ENCODE data around the gene ZSWIM4.
"Not testable (repeated sequence)": the region's sequence is repeated elsewhere in the genome, so short reads cannot be mapped to it uniquely, and the experiment has no call there.

The ZSWIM4 gene

GRCh38 chr19:13794757-13795589 lies at the start of gene ZSWIM4:
Gene ZSWIM4, plus strand, starts transcription at chr19:13795443. Its CDS starts 206 bp downstream, at chr19:13795649.
- H3K36me3 ChIP-seq (ENCODE audit: insufficient read depth, low read length) = peaks cover 4% of the 10 kb centered on the region
- H3K9me3 ChIP-seq (ENCODE audit: low read length) = no peaks in the 10 kb centered on the region

GRCh38 chr19:13747098-13747453 lies 48.2 kb upstream of the ZSWIM4 start:
- Histone ChIP-seq H3K4me3 (ENCODE audit: low read length) (peak overlapping the region; percentile 88), H2AFZ (ENCODE audit: low read depth, low read length) (peak overlapping the region; percentile 62), H3K36me3 (ENCODE audit: insufficient read depth, low read length) (peaks cover 14% of the 10 kb centered on the region)

More at GRCh38 chr19:13794757-13795589, at the start of gene ZSWIM4:
- no peaks in the 10 kb centered on the region for H3K27me3 ChIP-seq (ENCODE audit: insufficient read depth, low read length)
- H3K4me3 ChIP-seq (ENCODE audit: low read length) = peak within 1 kb of the TSS; percentile 87
- H3K4me1 ChIP-seq (ENCODE audit: insufficient read depth, low read length) = peaks cover 16% of the 10 kb centered on the region
- peak within 1 kb of the TSS; percentile 83 for H2AFZ ChIP-seq (ENCODE audit: low read depth, low read length)

GRCh38 chr19:13748169-13748828 lies 46.9 kb upstream of the ZSWIM4 start:
- H3K36me3 ChIP-seq (ENCODE audit: insufficient read depth, low read length) = peaks cover 17% of the 10 kb centered on the region
- H3K4me1 ChIP-seq (ENCODE audit: insufficient read depth, low read length) = peaks cover 8% of the 10 kb centered on the region
- H3K27me3 ChIP-seq (ENCODE audit: insufficient read depth, low read length) = no peaks in the 10 kb centered on the region
- H3K4me3 ChIP-seq (ENCODE audit: low read length) = peak overlapping the region; percentile 88
- peak overlapping the region; percentile 64 for H2AFZ ChIP-seq (ENCODE audit: low read depth, low read length)
- H3K9me3 ChIP-seq (ENCODE audit: low read length) = no peaks in the 10 kb centered on the region

More at GRCh38 chr19:13747098-13747453, 48.2 kb upstream of the ZSWIM4 start:
- H3K4me1 ChIP-seq (ENCODE audit: insufficient read depth, low read length) = peaks cover 8% of the 10 kb centered on the region
- no peaks in the 10 kb centered on the region for H3K27me3 ChIP-seq (ENCODE audit: insufficient read depth, low read length)
- no peaks in the 10 kb centered on the region for H3K9me3 ChIP-seq (ENCODE audit: low read length)

- Histone ChIP-seq H3K9me3 (ENCODE audit: low read length) (no peaks in the 10 kb centered on the region), H2AFZ (ENCODE audit: low read depth, low read length) (no peak overlapping the region), H3K4me3 (ENCODE audit: low read length) (no peak overlapping the region), H3K36me3 (ENCODE audit: insufficient read depth, low read length) (peaks cover 38% of the 10 kb centered on the region), H3K27me3 (ENCODE audit: insufficient read depth, low read length) (no peaks in the 10 kb centered on the region), H3K4me1 (ENCODE audit: insufficient read depth, low read length) (peaks cover 8% of the 10 kb centered on the region)
These were observed 43.8 kb upstream of the ZSWIM4 start for GRCh38 chr19:13751436-13751835.

GRCh38 chr19:13753622-13754021 lies 41.6 kb upstream of the ZSWIM4 start:
- not testable (repeated sequence) for H2AFZ ChIP-seq (ENCODE audit: low read depth, low read length); H3K27me3 ChIP-seq (ENCODE audit: insufficient read depth, low read length); H3K4me3 ChIP-seq (ENCODE audit: low read length); H3K4me1 ChIP-seq (ENCODE audit: insufficient read depth, low read length); H3K9me3 ChIP-seq (ENCODE audit: low read length)
- peaks cover 57% of the 10 kb centered on the region for H3K36me3 ChIP-seq (ENCODE audit: insufficient read depth, low read length)

- Histone ChIP-seq H3K4me1 (ENCODE audit: insufficient read depth, low read length) (no peaks in the 10 kb centered on the region), H3K27me3 (ENCODE audit: insufficient read depth, low read length) (no peaks in the 10 kb centered on the region), H3K36me3 (ENCODE audit: insufficient read depth, low read length) (peaks cover 75% of the 10 kb centered on the region), H3K4me3 (ENCODE audit: low read length) (no peak overlapping the region), H3K9me3 (ENCODE audit: low read length) (no peaks in the 10 kb centered on the region), H2AFZ (ENCODE audit: low read depth, low read length) (no peak overlapping the region)
These were observed 39.0 kb upstream of the ZSWIM4 start for GRCh38 chr19:13756210-13756609.

GRCh38 chr19:13757805-13758772 lies 37.2 kb upstream of the ZSWIM4 start:
- Histone ChIP-seq H3K4me1 (ENCODE audit: insufficient read depth, low read length) (no peaks in the 10 kb centered on the region), H3K27me3 (ENCODE audit: insufficient read depth, low read length) (no peaks in the 10 kb centered on the region), H3K36me3 (ENCODE audit: insufficient read depth, low read length) (peaks cover 80% of the 10 kb centered on the region), H3K9me3 (ENCODE audit: low read length) (peaks cover 13% of the 10 kb centered on the region), H3K4me3 (ENCODE audit: low read length) (no peak overlapping the region), H2AFZ (ENCODE audit: low read depth, low read length) (no peak overlapping the region)

- Histone ChIP-seq H3K36me3 (ENCODE audit: insufficient read depth, low read length) (peaks cover 83% of the 10 kb centered on the region), H3K27me3 (ENCODE audit: insufficient read depth, low read length) (no peaks in the 10 kb centered on the region), H3K4me3 (ENCODE audit: low read length) (no peak overlapping the region), H3K9me3 (ENCODE audit: low read length) (peaks cover 17% of the 10 kb centered on the region), H2AFZ (ENCODE audit: low read depth, low read length) (no peak overlapping the region), H3K4me1 (ENCODE audit: insufficient read depth, low read length) (no peaks in the 10 kb centered on the region)
These were observed 36.4 kb upstream of the ZSWIM4 start for GRCh38 chr19:13758795-13759194.

GRCh38 chr19:13761423-13761822 lies 33.8 kb upstream of the ZSWIM4 start:
- Histone ChIP-seq H3K9me3 (ENCODE audit: low read length) (peaks cover 22% of the 10 kb centered on the region), H2AFZ (ENCODE audit: low read depth, low read length) (no peak overlapping the region), H3K36me3 (ENCODE audit: insufficient read depth, low read length) (peaks cover 71% of the 10 kb centered on the region), H3K4me3 (ENCODE audit: low read length) (no peak overlapping the region), H3K27me3 (ENCODE audit: insufficient read depth, low read length) (no peaks in the 10 kb centered on the region), H3K4me1 (ENCODE audit: insufficient read depth, low read length) (no peaks in the 10 kb centered on the region)

- peaks cover 22% of the 10 kb centered on the region for H3K9me3 ChIP-seq (ENCODE audit: low read length)
- H3K36me3 ChIP-seq (ENCODE audit: insufficient read depth, low read length) = peaks cover 59% of the 10 kb centered on the region
- no peak overlapping the region for H3K4me3 ChIP-seq (ENCODE audit: low read length)
- H3K27me3 ChIP-seq (ENCODE audit: insufficient read depth, low read length) = no peaks in the 10 kb centered on the region
- no peak overlapping the region for H2AFZ ChIP-seq (ENCODE audit: low read depth, low read length)
- no peaks in the 10 kb centered on the region for H3K4me1 ChIP-seq (ENCODE audit: insufficient read depth, low read length)
These were observed 32.5 kb upstream of the ZSWIM4 start for GRCh38 chr19:13762635-13763235.

- peaks cover 22% of the 10 kb centered on the region for H3K9me3 ChIP-seq (ENCODE audit: low read length)
- H3K4me1 ChIP-seq (ENCODE audit: insufficient read depth, low read length) = no peaks in the 10 kb centered on the region
- H3K36me3 ChIP-seq (ENCODE audit: insufficient read depth, low read length) = peaks cover 54% of the 10 kb centered on the region
- no peaks in the 10 kb centered on the region for H3K27me3 ChIP-seq (ENCODE audit: insufficient read depth, low read length)
- no peak overlapping the region for H2AFZ ChIP-seq (ENCODE audit: low read depth, low read length)
- H3K4me3 ChIP-seq (ENCODE audit: low read length) = no peak overlapping the region
These were observed 32.0 kb upstream of the ZSWIM4 start for GRCh38 chr19:13763265-13763664.

GRCh38 chr19:13764101-13764807 lies 31.0 kb upstream of the ZSWIM4 start, which contains the start of gene MRI1:
Gene MRI1, plus strand, starts transcription at chr19:13764522. Its CDS starts 67 bp downstream, at chr19:13764589.
- H3K27me3 ChIP-seq (ENCODE audit: insufficient read depth, low read length) = no peaks in the 10 kb centered on the region
- H3K4me1 ChIP-seq (ENCODE audit: insufficient read depth, low read length) = no peaks in the 10 kb centered on the region
- peaks cover 44% of the 10 kb centered on the region for H3K36me3 ChIP-seq (ENCODE audit: insufficient read depth, low read length)
- no peak within 1 kb of the TSS for H2AFZ ChIP-seq (ENCODE audit: low read depth, low read length)
- H3K9me3 ChIP-seq (ENCODE audit: low read length) = peaks cover 22% of the 10 kb centered on the region
- no peak within 1 kb of the TSS for H3K4me3 ChIP-seq (ENCODE audit: low read length)
